HG03342 (cell line): Measurements from ENCODE around the gene SATB2.

Experiments used
- ATAC-seq: cut with Tn5 transposase; IDR thresholded peaks from one replicate; pipeline ENCODE4 v1.9.1; 2021; ENCODE audit warnings: mild to moderate bottlenecking, moderate library complexity; ENCODE audit not compliant: unreplicated experiment

The SATB2 gene

DNA sequence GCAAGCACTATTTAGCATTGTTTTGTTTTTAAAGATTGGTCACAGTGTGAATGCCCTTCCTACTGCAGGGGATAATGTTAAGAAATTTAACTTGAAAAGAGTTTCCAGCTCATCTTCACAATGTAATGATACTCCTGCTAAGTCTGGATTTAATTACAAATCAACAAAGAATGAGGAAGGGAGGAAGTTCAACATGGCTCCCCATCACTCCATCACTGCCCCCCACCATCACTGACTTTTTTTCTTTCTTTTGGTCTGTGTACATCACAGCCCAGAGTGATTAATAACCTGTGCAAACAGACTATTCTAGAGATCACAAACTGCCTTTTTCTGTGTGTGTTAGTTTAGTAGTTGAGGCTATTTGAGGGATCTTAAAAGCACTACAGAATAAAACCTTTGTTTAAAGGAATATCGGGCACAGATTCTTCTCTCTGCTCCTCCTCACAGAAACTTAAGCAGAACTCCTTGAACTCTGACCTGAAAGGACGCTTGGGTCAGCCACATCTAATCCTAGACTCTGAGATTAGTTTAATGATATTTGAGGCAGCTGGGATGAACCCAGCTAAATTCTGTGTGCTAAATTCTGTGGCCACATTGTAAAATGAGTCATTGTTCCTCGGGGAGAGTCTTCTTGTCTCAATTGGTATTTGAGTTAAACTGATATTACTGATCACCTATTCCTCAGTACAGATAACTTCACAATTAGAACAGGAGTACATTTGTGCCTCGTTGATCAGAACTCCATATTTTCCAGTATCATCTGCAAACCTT lies 47.8 kb downstream of the SATB2 start:
- ATAC-seq: no peak

DNA sequence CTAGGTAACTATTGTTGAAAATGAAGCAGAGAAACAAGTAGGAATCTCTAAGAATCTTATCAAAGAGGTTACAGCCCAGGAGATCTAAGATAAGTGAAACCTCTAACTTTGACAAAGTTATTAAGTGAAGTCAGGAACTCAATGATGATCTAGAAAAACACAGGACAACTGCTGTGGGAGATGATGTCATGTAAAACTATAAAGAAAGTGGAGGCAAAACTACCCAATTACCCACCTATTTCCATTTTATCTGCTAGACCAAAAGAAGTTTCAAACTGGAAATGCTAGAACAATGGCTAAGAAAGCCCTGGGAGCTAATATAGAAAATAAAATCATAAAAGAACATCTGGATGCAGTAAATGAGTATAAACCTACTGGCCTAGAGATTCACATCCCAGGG lies 50.3 kb downstream of the SATB2 start:
- ATAC-seq: no peak

GRCh38 chr2:199405241-199405640 lies 52.5 kb downstream of the SATB2 start:
- no peak for ATAC-seq

DNA sequence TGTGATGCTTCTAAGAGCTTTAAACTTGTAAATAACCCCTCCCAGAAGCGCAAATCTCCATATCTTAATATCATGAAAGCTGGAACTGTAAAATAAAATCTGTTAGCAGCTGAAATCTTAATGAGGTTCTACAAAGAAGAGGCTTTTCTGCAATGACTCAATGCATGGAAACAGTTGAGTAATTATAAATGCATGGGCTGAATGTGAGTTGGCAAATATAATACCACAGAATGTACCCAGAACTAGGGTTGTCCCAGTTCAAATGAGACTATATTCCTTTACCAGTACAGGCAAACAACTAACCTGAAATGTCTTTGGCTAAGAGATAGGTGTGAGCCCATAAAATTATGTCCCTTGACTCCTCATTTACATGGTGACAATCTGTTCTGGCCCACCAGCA lies 52.9 kb downstream of the SATB2 start:
- ATAC-seq: no peak

DNA sequence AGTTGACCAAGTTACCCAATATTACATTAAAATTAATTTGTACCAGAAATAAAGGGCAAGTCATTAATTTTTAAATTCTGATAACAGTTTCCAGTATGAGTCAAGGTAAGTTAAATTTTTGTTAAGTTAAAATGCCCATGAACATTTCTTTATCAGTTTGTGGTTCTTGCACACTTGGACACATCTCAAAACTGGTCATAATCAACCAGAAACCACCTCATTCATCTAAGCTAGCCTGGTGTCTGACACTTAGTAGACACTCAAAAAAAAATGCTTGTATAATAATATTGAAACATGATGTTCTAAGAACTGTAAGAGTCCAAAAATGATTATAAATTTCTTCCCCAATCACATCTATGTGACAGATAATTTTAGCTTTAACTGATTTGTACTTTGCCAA lies 62.4 kb downstream of the SATB2 start:
- ATAC-seq: no peak

- ATAC-seq: no peak
Measured at GRCh38 chr2:199392363-199392762, 65.4 kb downstream of the SATB2 start.

- no peak for ATAC-seq
Measured at GRCh38 chr2:199388728-199389268, 68.9 kb downstream of the SATB2 start.

GRCh38 chr2:199384043-199384442 lies 73.7 kb downstream of the SATB2 start:
- no peak for ATAC-seq

DNA sequence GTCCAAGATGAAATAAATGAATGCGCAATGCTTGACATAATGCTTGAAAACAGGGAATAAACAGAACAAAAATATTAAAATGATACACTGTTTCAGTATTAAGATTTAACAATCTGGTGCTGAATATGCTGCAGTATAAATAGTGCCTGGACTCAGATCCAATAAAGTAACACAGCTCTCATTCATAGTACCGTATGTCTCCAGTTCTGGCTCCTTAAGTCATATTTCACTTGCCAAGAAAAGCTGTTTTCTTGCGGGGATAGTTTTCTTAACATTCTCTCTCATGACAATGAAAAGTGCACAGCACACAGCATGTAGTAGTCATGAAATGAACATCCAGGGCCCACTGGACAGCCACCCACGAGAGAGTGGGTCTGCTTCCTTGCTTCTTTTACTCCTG lies 74.7 kb downstream of the SATB2 start:
- ATAC-seq: no peak

GRCh38 chr2:199382091-199382490 lies 75.6 kb downstream of the SATB2 start:
- no peak for ATAC-seq

DNA sequence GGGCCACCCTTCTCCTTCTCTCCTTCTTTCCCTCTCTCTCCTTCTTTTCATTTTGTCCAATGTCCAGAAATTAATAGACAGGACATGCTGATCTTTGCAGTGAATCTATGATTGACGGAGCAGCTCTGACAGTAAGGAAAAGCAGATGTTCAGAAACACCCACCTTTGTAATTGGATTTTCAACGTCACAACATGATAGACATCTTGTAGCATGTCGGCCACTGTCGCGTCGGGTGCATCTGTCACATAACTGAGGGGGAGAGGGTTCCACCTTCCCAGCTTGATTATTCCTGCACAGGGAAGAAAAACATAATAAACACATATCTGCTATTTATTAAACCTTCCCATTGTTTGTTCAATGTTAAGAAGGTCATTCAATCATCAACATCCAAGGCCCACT lies 76.2 kb downstream of the SATB2 start:
- no peak for ATAC-seq

GRCh38 chr2:199378948-199379650 lies 78.6 kb downstream of the SATB2 start:
- no peak for ATAC-seq

GRCh38 chr2:199370150-199370780 lies 87.5 kb downstream of the SATB2 start:
- no peak for ATAC-seq

- no peak for ATAC-seq
Measured at GRCh38 chr2:199366406-199366805, 91.3 kb downstream of the SATB2 start.

DNA sequence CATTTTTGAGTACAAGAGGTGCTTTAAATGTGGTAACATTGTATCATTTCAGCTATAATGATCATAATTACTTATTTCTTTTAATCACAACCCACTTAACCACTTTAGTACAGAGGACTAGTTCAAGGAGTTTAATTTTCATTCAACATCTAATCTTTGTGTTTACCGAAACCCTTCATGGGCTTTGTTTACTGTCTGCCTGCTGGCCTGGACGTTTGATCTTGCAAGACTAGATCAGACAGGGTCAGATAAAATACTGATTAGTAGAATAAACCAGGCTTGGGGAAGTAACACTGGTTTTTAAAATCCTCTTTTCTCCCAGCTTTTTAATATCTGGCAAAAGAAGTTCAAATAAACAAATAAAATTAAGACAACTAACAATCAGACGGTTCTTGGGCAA lies 93.6 kb downstream of the SATB2 start:
- no peak for ATAC-seq

- no peak for ATAC-seq
Measured at GRCh38 chr2:199356412-199356811, 101.3 kb downstream of the SATB2 start.

GRCh38 chr2:199348871-199349270 lies 108.9 kb downstream of the SATB2 start:
- ATAC-seq: no peak

- ATAC-seq: no peak
Measured at GRCh38 chr2:199344012-199344411, 113.7 kb downstream of the SATB2 start.

DNA sequence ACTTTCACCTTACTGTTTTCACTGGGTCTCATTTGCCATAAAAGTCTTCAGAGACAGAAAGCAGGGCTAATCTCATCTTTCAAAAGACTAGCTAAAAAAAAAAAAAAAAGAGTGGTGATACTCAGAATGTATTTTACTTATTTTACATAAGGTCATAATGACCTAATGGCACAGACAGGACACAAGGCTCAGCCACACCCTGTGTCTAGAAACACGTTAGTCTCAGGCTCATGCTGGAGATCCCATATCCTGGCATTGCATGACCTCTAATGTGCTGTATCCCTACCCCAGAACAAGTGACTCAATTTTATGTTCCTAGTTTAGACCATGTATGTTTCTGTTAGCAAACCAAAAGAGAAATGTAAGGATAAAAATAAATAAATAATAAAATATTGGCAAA lies 115.4 kb downstream of the SATB2 start:
- no peak for ATAC-seq

GRCh38 chr2:199341123-199341522 lies 116.6 kb downstream of the SATB2 start:
- ATAC-seq: no peak

DNA sequence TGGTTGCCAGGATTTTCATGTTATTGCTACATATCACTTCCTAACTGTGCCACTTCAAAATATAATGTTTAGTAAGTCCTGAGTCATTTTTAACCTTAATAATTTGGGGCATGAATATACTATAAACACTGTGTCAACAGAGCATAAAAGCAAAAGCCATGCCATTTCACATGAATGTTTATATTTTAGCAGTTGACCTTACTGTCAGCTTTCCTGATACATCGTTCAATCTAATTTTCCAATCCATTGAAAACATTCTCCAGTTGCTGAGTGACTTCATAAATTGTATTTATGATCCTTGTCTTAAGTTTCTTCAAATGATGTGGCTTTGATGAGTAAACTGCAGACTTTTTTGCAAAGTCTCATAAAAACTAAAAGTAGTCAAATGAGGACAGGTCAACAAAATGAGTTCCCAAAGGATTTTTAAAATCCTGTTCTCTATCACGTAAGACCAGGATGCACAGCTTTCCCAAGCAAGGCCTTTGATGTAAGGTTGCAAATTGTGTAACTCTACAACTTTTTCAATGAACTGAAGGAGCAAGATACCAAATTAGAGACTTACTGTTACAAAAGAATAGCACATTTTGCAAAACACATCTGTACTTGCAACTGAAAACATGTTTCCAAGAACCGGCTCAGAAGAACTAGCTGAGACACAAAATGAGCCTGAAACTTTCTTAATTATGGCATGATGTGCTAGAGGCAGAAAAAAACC lies 117.7 kb downstream of the SATB2 start:
- ATAC-seq: no peak
